ENCODE measurements around the gene FRMD6. TPM values are rescaled to one million over a fixed set of nuclear protein-coding genes. Genes with fewer than 3 reads are reported as not detected.

FRMD6 gene
- total and polyA plus RNA-seq, 9 of the 15 experiments (the other 6 are each of a cell fraction or from before 2014, with no cell fraction given), result 0.11 to 0.92 (median 0.53) TPM

- in situ Hi-C loops (cut with MboI), result no loop called here
- CTCF ChIA-PET (ENCODE audit: low intra/inter-chr PET ratio), result no interaction called here
Measured at GRCh38 chr14:51730684-51731083, 79.0 kb downstream of the FRMD6 start.

More at GRCh38 chr14:51730684-51731083, 79.0 kb downstream of the FRMD6 start:
- FAIRE-seq (no peak), ATAC-seq (no peak), DNase-seq (ENCODE audit: extremely low read depth in 1 of 4, low spot score in 3 of 4) (no peak)
- H3K36me3 ChIP-seq (ENCODE audit: control insufficient read depth, insufficient read depth, low read length), result no peaks in the 10 kb centered on the region
- no peaks in the 10 kb centered on the region for H3K9me1 ChIP-seq (ENCODE audit: control insufficient read depth, insufficient read depth, low read length)
- POLR2A ChIA-PET, result no interaction called here
- H2AFZ ChIP-seq (ENCODE audit: low read depth, low read length), result no peak overlapping the region
- 0% methylated on average over 2 of the region's 2 CpGs for WGBS (ENCODE audit: insufficient coverage, low coverage, missing lambda C conversion rate)
- no peaks in the 10 kb centered on the region for H3K9me3 ChIP-seq (replicated peaks; ENCODE audit: control insufficient read depth, insufficient read depth, low read depth, low read length)
- no peaks in the 10 kb centered on the region for H3K79me2 ChIP-seq (ENCODE audit: control insufficient read depth, insufficient read depth, low read length)
- H3K4me2 ChIP-seq (ENCODE audit: insufficient read depth, low read length), result no peak overlapping the region
- BruUV-seq (replicated peaks), result no TSS peak
- H3K27ac ChIP-seq (ENCODE audit: extremely low read depth, low read depth, low read length), result no peak overlapping the region
- no peaks in the 10 kb centered on the region for H3K27me3 ChIP-seq (ENCODE audit: control insufficient read depth in 2 of 2, insufficient read depth in 2 of 2, low read length in 2 of 2)
- no peak overlapping the region for H3K4me3 ChIP-seq
- no peak for TF ChIP-seq MEF2A (IDR thresholded peaks at IDR 0.05; ENCODE audit: control insufficient read depth, low read depth, low read length)
- TF ChIP-seq NR0B1 (IDR thresholded peaks at IDR 0.05; ENCODE audit: partially characterized antibody), result no peak
- TF ChIP-seq MXD1 (CRISPR knock-in tag; IDR thresholded peaks at IDR 0.05; ENCODE audit: borderline replicate concordance, poor library complexity, severe bottlenecking), result no peak
- no peak for TF ChIP-seq SRF (CRISPR knock-in tag; IDR thresholded peaks at IDR 0.05)
- TF ChIP-seq MCM7 (IDR thresholded peaks at IDR 0.05), result no peak
- TF ChIP-seq FOXA1 (IDR thresholded peaks at IDR 0.05; ENCODE audit: borderline replicate concordance), result no peak
- TF ChIP-seq CREM (IDR thresholded peaks at IDR 0.05; ENCODE audit: low read depth), result no peak
- TF ChIP-seq HCFC1 (IDR thresholded peaks at IDR 0.05; ENCODE audit: low read depth, low read length), result no peak
- no peak for TF ChIP-seq IRF2 (CRISPR knock-in tag; IDR thresholded peaks at IDR 0.05)
- no peak for TF ChIP-seq U2AF1 (optimal IDR thresholded peaks at IDR 0.05; ENCODE audit: low read depth, low read length)
- no peak for TF ChIP-seq TAL1 (IDR thresholded peaks at IDR 0.05)
- TF ChIP-seq PTBP1 (IDR thresholded peaks at IDR 0.05; ENCODE audit: low read depth, low read length), result no peak
- no peak for TF ChIP-seq ZNF778 (CRISPR knock-in tag; IDR thresholded peaks at IDR 0.05)
- TF ChIP-seq E2F8 (IDR thresholded peaks at IDR 0.05; ENCODE audit: low read depth, partially characterized antibody), result no peak
- TF ChIP-seq XRCC3 (IDR thresholded peaks at IDR 0.05), result no peak
- no peak for TF ChIP-seq ZNF830 (CRISPR knock-in tag; IDR thresholded peaks at IDR 0.05)
- no peaks in the 10 kb centered on the region for H4K20me1 ChIP-seq (replicated peaks; ENCODE audit: control insufficient read depth, insufficient read depth, low read length)
- no peak overlapping the region for H3K9ac ChIP-seq (ENCODE audit: insufficient read depth in 1 of 2, low read depth in 2 of 2, low read length in 2 of 2)
- intact Hi-C loops (cut with micrococcal nuclease), result no loop called here
- H3K4me1 ChIP-seq (replicated peaks in 1 of 2; ENCODE audit: control insufficient read depth in 2 of 2, insufficient read depth in 2 of 2, low read length in 2 of 2), result no peaks in the 10 kb centered on the region
